AG08396 (cell line): Measurements from ENCODE around the gene DCDC1.
"Not testable (repeated sequence)": the region's sequence is repeated elsewhere in the genome, so short reads cannot be mapped to it uniquely, and the experiment has no call there.

ENCODE experiments used
- DNase-seq: peaks from one replicate; pipeline ENCODE4 v3.0.0; 2012; ENCODE audit warnings: low spot score, mixed read lengths

The DCDC1 gene

DNA sequence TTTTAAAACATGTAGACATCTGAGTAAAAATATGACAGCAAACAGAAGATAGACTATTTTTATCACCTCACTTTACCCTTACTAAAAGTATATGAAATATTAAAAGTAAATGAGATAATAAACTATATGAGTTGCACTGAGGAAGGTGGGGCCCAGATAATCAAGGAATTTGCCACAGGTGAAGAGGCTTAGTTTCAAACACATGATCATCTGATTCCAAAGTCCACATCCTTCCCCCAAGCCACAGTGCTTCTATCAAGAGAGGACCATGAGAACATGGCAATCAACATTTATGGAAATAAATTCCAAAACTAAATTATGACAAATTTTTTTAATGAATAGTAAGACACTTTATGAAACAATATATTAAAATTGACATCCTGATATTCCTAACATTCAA is 384.0 kb downstream of the DCDC1 start:
- DNase-seq: no peak

DNA sequence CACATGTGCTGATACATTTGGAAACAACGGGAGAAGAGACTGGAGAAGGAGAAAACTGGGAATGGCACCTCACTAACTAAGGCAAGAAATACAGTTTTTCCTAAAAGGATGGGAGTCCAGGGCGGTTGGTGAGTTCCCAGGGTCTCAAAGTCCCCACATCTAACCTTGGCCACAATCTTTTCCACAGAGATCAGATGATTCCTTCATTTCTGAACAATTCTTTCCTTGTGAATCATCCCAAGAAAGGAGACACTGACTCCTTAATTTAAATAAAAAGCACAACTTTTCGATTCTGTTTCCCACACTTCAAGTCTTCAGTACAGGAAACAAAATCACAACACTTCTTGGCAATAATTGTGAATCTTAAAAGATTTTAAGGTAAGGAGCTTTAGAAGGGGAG is 384.7 kb downstream of the DCDC1 start:
- no peak for DNase-seq

DNA sequence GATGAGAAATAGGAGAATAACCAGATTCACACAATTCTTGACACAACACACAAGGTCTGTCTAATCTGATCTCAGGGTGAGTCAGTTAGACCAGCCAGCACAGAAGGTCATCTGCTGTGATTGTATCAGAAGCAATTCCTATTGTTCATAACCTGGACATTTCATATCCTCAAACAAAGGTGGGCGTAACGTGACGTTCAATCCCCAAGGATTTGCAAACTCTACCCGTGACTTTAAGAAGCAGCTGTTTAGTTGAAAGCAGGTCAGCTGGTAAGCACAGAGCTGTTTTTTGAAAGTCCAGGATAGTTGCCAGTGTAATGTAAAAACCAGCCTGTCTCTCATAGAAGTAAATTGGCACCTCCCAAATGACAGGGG is 385.1 kb downstream of the DCDC1 start:
- DNase-seq: no peak

DNA sequence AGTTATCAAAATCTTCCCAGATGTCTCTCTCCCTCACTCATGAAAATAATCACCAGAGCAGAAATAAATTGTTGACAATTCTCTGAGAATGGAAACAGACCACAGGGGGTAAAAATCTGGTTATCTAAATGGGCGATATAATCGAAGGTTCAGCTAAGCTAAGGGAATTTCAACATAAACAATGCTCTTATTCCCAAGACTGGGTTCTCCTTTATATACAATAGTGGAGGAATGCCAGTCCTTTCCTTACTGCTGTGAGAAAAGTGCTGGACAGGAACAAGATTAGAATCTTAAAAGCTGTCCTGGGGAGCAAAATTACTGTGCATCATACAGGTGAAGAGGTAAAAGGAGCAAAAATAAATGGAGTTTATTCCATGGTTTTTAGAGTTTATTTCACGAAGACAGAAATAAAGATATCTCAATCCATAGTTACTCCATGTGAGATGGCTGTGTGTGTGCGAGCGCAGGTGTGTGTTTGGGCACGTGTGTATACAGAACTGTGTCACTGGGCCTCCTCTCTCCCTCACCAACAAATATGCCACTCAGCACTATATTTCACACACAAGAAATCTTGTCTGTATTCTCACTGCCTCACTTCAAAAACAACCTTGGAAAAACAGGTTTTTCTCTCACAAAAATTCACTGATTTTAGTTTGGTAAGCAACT is 385.6 kb downstream of the DCDC1 start:
- DNase-seq: no peak

DNA sequence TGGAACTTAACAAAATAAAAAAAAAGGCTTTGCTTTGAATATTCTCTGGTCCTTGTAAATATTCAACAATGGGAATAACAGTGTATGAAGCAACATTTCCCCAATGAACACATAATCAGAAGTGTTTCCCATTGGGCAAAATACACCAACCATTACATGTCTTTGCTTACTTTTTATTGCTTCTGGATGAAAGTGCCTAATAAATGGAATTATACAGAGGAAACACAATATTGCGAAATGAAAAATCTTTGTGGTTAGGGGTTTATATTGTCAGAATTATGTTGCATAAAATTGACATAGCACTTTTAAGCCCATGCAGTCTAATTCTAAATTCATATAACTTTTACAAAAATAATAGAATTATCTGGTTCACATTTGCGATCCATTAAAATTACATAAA is 386.4 kb downstream of the DCDC1 start:
- DNase-seq: no peak

DNA sequence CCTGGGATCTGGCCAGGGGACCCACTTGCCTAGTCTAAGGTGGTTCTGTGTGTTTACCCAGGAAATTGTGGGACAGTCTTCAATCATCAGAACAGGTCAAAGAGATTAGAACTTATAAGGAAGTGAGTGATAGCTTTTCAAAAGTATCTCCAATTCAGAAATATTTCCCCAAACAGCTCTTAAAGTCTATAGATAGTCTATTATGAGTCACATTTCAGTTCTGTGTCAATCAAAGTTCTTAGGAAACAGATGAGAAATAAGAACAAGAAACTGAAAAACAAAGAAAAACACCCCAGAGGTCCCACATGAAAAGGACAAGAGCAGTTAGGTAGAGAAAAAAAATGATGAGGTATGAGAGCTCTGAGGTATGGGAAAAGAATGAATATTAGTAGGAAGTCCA is 402.0 kb downstream of the DCDC1 start:
- DNase-seq: no peak

DNA sequence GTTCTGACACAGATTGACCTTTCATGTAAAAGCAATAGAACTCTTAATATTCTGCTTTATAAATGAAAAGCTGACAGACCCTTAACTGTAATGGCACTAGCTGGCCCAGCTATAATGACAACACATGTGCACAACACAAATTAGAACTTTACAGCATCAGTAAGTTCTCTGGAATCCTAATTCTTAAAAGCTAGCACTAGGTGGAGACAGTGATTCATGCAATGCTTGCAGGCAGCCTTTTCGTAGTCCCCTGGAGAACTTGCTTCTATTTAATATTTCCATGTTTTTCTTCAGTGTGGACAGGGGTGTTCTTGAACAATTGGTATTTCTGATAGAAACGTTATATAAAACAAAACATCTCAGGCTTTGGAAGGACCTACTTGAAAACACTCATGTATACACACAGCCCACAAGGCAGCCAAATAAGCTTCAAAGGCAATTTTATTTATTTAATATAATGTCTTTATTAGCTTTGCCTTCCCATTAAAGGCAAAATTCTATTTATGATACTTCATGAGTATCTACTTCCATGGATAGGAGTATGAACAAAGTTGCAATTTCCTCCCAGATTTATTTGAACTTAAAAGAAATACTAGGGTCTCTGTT is 409.0 kb downstream of the DCDC1 start:
- no peak for DNase-seq

DNA sequence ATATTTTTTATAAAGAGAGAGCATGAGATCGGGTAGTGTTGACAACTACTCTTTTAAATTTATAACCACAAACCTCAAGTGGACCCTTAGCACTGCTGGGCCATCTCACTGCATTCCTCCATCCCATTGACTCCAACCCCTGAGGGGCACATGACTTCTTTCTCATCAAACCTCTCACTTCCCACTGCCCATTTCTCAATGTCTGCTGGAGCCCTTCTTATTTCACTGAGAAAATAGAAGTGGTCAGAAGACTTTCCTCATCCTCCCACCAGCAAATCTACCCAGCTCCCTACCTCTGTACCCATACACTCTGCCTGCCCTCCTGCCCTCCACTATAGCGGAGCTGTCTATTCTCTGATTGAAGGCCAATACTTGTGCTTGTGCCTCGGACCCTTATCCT is 412.8 kb downstream of the DCDC1 start:
- no peak for DNase-seq

DNA sequence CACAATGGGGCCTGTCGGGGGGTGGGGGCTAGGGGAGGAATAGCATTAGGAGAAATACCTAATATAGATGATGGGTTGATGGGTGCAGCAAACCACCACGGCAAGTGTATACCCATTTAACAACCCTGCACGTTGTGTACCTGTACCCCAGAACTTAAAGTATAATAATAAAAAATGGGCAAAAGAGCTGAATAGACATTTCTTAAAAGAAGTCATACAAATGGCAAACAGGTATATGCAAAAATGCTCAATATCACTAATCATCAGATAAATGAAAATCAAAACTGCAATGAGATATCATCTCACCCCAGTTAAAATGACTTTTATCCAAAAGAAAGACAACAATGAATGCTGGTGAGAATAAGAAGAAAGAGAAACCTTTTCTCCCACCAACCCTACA is 419.7 kb downstream of the DCDC1 start:
- DNase-seq: no peak

DNA sequence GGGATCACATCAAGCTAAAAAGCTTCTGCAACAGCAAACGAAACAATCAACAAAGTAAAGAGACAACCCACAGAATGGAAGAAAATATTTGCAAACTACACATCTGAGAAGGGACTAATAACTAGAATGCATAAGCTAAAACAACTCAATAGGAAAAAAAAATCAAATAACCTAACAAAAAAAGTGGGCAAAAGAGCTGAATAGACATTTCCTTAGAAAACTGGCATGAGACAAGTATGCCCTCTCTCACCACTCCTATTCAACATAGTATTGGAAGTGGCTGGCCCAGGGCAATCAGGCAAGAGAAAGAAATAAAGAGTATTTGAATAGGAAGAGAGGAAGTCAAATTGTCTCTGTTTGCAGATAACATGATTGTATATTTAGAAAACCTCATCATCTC is 421.8 kb downstream of the DCDC1 start:
- DNase-seq: not testable (repeated sequence)

DNA sequence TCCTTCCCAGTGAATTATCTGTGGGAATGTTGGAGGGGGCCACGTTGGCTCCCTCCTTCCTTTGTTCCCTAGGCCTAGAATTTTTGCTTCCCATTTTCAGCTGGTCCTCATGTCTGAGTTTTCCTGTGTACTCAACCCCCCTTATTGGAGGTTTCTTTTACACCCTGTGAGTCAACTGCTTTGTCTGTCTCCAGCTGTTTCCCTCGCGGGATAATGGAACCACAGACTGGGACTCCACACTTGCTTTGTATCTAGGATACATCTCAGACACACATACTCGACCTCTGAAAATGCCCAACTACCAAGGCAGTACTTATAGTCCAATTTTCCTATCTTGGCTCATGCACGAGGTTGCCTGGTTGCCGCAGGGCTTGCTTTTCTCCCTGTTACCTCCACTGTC is 430.7 kb downstream of the DCDC1 start:
- no peak for DNase-seq

DNA sequence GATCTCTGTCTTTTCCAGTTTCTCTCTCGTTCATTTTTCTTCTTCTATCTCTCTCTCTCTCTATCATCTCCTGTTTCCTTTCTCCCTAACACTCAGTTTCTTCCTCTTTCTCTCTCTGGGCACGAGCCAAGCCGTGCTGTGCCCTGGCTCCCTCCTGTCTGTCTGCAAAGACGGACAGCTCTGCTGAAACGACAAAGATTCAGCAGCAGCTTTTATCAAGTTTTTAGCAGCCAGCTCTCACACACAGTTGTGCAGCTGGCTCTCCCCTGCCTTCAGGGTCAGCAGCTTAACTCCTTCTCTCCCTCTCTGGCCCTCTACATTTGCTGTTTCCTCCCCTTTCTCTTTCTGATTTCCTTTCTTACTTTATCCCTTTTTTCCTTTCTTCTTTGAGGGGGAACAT is 431.4 kb downstream of the DCDC1 start:
- DNase-seq: no peak

DNA sequence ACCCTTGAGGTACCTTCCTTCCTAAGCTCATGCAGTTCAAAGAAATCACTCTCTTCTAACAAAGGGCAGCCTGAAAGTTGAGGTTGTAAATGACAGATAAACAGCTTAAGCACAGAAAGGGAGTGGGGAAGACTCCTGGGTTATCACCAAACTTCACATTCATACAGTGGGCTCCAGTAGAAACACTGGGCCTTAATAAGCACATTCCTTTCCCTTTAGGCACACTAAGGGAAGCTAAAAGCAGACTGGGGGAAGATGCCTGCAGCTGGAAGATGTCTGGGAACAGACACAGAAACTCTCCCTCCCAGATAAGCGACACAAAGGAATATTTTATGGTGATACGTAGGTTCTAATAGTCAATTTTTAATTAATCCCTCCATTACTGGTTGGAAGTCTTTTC is 433.0 kb downstream of the DCDC1 start:
- DNase-seq: no peak

DNA sequence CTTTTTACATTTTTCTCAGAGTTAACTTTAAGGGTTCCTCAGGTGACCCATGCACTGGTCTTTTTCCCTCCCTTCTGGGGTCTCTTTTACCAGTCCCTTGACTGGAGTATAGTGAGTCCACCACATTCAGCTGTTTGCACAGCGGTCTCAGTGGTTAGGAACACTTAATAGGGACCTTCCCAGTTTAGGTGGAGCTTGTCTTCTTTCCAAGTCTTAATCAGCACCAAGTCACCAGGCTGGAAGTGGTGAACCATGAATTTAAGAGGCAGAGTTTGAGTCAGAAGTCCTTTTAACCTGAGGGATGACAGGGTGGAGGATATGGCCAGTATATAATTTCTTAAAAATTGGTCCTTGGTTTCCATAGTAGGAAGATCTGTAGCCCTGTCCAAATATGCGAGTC is 433.7 kb downstream of the DCDC1 start:
- no peak for DNase-seq

DNA sequence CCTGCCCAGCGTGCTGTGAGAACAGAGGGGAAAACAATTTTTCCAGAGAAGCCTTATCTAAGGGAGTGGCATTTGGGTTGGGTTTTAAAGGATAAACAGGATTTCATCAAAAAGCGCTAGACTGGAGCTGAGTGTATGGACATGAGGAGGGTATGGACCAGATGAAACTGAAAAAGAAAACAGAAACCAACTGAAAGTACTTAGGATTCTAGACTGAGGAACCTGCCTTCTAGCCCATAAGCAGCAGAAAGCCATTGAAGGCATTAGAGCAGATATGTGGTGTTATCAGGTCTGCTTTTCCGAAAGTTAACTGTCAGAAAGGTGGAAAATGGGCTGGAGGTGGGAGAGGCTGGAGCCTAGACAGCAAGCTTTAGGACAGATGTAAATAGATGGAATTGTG is 443.4 kb downstream of the DCDC1 start:
- DNase-seq: no peak

DNA sequence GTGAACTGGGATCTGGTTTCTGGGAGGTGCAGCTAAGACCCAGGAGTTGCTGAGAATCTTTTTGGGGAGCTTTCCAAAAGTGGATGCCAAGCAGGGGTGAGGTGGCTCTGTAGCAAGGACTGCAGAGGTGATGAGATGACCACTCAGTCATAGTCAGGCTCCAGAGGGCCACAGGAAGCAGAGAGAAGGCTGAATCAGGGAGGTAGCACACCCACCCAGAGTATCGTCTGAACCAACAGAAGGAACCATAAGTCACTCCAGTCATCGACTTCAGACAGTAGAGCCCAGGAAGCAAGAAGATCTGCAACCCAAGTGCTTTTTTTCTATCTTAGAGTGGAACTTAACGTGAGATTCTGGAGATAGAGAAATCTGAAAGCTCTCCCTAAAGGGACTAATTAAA is 447.7 kb downstream of the DCDC1 start:
- DNase-seq: no peak

DNA sequence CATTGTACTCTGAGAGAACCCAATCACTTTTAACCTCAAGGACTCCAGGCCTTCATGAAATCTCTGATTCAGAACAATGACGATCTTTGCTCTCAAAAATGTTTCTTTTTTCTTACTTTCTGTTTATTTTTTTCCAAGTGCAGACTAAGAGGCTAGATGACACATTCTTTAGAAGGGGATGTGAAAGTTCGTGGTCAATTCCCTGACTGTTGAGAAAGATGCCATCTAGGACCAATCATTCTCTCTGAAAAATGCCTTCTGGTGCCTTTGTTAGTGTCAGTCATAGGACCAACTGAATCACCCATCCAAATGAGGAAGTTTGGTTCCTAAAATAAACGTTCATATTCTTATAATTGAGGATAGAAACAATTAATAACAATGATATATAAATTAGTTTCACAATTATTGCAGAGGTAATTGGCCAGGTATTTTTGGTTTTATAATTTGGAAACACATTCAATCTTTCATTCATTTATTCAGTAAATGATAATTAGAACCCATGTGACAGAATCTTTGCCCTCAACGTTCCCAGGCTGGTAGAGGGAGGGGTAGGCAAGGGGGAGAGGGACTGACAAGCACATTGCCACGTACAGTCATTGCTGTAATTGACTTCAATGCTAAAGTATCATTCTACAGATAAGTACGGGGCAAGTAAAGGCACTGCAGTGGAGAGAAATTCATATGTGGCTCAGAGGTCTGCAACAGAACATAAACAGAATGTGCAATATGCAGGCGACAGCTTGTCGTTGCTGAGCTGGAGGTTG is 450.0 kb downstream of the DCDC1 start:
- peak; percentile 8 for DNase-seq

DNA sequence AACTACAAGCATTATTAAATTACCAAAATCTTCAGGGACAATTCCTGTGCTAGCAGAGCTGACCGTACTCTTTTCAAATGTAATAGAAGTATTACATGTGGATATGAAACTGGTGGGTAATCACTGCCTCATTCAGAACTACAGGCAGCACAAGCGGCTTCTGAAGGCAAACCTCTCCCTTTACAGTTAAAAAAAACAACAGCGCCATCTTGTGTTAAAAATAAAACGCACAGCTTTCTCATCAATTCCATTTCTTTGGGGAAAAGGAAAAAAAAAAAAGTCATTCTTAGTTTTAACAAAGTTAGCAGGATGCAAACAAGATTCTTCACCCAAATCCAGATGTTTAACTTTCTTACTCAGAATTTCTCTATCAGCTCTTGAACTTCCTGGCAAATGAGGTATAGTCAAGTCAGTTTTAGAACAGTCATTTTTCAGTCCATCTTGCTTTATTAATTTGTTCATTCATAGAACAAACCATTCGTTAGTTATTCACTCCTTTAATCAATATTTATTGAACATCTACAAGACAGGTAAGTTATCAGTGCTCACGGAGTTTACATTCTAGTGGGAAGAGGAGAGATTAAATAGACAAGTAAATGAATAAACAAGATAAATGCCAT is 451.6 kb downstream of the DCDC1 start:
- DNase-seq: peak; percentile 15

DNA sequence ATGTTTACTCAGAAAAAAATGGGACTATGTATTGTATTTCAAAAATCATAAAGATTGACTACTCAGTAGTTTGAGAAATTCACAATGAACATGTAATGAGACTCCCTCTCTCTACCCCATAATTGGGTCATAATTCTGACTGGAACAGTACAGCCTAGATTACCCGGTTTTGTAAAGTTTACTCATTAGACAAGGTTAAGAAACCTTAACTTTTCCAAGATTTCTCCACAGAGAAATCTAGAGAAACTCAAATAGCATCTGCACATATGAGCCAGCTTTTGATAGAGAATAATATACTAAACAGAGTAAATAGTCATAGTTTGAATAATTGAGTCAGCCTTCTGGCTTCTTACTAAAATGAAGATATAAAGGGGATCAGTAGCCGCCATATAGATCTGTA is 452.3 kb downstream of the DCDC1 start:
- no peak for DNase-seq

DNA sequence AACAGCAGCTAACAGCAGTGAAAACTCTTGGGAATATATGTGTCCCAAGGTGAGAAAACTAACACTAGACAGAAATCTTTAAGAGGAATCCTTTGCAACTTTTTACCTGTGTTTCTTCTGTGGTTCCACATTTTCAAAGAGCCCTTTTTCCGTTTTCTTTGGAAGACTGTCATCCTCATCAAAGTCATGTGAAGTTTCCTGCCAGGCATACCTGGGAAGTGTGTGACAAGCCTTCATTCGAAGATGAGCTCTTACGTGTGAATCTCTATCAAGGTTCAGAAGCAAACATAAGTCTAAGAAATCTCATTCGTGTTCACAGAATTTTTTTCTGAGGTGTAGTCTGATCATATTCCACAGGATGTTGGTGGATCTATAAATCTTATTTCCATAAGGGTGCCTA is 452.8 kb downstream of the DCDC1 start:
- DNase-seq: no peak

DNA sequence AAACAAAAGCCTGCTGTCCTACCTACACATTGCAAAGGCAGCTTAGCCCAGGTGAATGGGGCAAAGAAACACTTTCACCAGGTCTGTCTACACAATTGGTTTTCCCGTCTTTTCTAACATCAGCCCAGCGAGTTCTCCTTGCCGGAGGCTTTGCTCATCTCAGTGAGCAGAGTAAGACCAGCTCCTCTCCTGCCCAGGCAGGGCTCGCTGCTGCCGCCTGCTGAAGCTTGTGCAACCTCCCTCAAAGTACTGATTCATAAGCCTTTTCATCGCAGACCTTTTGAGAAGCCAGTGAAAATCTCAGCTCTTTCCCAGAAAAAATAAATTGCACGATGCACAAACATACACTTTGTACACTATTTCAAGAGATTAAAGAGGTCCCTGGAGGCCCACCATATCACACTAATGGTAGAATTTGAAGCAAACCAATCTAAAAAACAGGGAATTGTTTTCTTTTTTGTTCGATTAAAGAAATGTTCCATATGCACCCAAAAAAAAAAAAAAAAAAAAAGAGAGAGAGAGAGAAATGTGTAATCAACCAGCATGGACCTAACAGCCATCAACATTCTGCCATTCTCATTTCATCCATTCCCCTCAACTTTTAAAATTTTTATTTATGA is 455.3 kb downstream of the DCDC1 start:
- peak; percentile 23 for DNase-seq

DNA sequence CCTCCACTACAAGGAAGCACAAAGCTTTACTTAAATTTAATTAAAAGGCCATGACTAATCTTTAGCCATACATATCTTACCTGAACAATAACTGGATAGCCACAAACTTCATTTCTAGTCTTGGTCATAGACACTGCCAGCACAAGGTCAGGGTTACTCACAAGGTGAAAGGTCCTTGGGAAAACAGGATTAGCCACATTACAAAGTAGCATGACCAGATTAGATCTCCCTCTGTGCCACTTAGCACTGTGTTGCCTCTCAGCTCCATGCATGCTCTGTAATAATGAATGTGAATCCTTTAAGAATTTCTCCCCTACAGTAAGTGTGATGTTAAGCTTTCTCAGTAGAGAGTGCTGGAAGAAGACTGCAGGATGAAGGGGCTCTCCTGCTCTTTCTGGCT is 458.3 kb downstream of the DCDC1 start:
- no peak for DNase-seq

DNA sequence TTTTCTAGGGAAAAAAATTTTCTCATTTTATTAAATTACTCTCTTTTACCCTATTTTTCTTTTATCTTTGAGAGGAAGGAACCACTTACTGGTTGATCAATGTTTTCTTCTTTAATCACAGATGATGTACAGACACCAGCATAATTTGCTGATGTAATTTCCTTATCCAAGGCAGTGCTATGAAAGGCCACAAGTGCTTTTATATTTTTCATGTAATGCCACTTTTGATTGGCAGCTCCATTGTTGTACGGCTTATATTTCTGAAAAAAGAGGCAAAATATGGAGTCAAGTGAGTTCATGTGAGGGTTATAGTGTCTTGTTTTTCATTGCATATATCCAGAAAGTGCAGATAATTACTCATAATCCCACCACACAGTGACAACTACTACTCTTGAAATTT is 460.7 kb downstream of the DCDC1 start:
- no peak for DNase-seq
